PFSK-1 (cell line): ENCODE measurements around the gene ZNF480.

ENCODE experiments used
- FOXP2 ChIP-seq: optimal IDR thresholded peaks from 2 replicates; pipeline ENCODE3; 2011; ENCODE audit warnings: borderline replicate concordance, control low read depth, inconsistent platforms; ENCODE audit not compliant: insufficient read depth; ENCODE audit errors: extremely low read length, extremely low read depth
- POLR2AphosphoS5 ChIP-seq: IDR thresholded peaks from 2 replicates; pipeline ENCODE4 v1.6.1; 2012; ENCODE audit warnings: low read depth, mild to moderate bottlenecking, control low read depth, low read length, moderate library complexity
- REST ChIP-seq, 2 experiments: IDR thresholded peaks; 2 replicates each; pipeline versions ENCODE4 v1.6.1 to v1.8.0; 2011 to 2012; ENCODE audit warnings: low read depth in 2 of 2, low read length in 2 of 2, control low read depth in 1 of 2, inconsistent platforms in 1 of 2, mild to moderate bottlenecking in 1 of 2, moderate library complexity in 1 of 2; ENCODE audit not compliant: insufficient read depth in 1 of 2
- SIN3A ChIP-seq: IDR thresholded peaks from 2 replicates; pipeline ENCODE4 v1.6.1; 2012; ENCODE audit warnings: mild to moderate bottlenecking, low read length, moderate library complexity, borderline replicate concordance; ENCODE audit not compliant: insufficient read depth
- TAF1 ChIP-seq: IDR thresholded peaks from 2 replicates; pipeline ENCODE4 v1.6.1; 2012; ENCODE audit warnings: low read length, control low read depth, borderline replicate concordance; ENCODE audit not compliant: insufficient read depth

ZNF480 gene

GRCh38 chr19:52273301-52273700 lies 23.7 kb upstream of the ZNF480 start:
- no peak for TF ChIP-seq REST (IDR thresholded peaks at IDR 0.05; ENCODE audit: insufficient read depth in 1 of 2, low read depth in 2 of 2, low read length in 2 of 2)
- no peak for TF ChIP-seq FOXP2
- TF ChIP-seq POLR2AphosphoS5, result no peak
- TF ChIP-seq SIN3A, result no peak
- TF ChIP-seq TAF1, result no peak

DNA sequence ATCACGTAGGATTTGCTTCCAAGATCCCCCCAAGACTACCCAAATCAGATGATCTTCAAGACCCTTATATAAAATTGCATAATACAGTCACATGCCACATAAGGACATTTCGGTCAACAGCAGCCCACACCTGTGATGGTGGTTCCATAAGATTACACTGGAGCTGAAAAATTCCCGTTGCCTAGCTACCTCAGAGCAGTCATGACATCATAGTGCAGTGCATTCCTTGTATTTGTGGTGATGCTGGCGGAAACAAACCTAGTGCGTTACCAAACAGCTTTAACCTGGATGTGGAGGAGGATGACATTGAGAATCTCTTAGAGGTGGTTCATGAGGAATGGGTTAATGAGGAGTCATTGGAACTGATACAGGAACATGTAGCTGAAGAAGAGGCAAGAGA lies 22.8 kb upstream of the ZNF480 start:
- TF ChIP-seq REST (IDR thresholded peaks at IDR 0.05; ENCODE audit: insufficient read depth in 1 of 2, low read depth in 2 of 2, low read length in 2 of 2) (no peak), TAF1 (no peak), POLR2AphosphoS5 (no peak), FOXP2 (no peak), SIN3A (no peak)

- TF ChIP-seq POLR2AphosphoS5 (no peak), REST (IDR thresholded peaks at IDR 0.05; ENCODE audit: insufficient read depth in 1 of 2, low read depth in 2 of 2, low read length in 2 of 2) (no peak)
Measured at GRCh38 chr19:52275988-52276387, 21.0 kb upstream of the ZNF480 start.

- TF ChIP-seq POLR2AphosphoS5, result no peak
- no peak for TF ChIP-seq SIN3A
Measured at GRCh38 chr19:52277471-52277870, 19.5 kb upstream of the ZNF480 start.

GRCh38 chr19:52286256-52286655 lies 10.7 kb upstream of the ZNF480 start:
- TF ChIP-seq POLR2AphosphoS5 (no peak), FOXP2 (no peak), REST (IDR thresholded peaks at IDR 0.05; ENCODE audit: insufficient read depth in 1 of 2, low read depth in 2 of 2, low read length in 2 of 2) (no peak), TAF1 (no peak), SIN3A (no peak)
